Measurements from ENCODE around the gene SLC8A2. TPM values are rescaled to one million over a fixed set of nuclear protein-coding genes. Genes with fewer than 3 reads are reported as not detected.

Gene SLC8A2
- total RNA-seq, 1 donor from 2014 or later: 0.30 TPM

- H3K27me3 ChIP-seq (ENCODE audit: low read depth): no peaks in the 10 kb centered on the region
- peak within 1 kb of the TSS; percentile 94 for H3K27ac ChIP-seq (replicated peaks)
- intact Hi-C loops (cut with micrococcal nuclease): no loop called here
- H3K9me3 ChIP-seq (replicated peaks): no peaks in the 10 kb centered on the region
- H3K36me3 ChIP-seq: peaks cover 12% of the 10 kb centered on the region
- TF ChIP-seq, protein P1, sequence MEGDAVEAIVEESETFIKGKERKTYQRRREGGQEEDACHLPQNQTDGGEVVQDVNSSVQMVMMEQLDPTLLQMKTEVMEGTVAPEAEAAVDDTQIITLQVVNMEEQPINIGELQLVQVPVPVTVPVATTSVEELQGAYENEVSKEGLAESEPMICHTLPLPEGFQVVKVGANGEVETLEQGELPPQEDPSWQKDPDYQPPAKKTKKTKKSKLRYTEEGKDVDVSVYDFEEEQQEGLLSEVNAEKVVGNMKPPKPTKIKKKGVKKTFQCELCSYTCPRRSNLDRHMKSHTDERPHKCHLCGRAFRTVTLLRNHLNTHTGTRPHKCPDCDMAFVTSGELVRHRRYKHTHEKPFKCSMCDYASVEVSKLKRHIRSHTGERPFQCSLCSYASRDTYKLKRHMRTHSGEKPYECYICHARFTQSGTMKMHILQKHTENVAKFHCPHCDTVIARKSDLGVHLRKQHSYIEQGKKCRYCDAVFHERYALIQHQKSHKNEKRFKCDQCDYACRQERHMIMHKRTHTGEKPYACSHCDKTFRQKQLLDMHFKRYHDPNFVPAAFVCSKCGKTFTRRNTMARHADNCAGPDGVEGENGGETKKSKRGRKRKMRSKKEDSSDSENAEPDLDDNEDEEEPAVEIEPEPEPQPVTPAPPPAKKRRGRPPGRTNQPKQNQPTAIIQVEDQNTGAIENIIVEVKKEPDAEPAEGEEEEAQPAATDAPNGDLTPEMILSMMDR (IDR thresholded peaks at IDR 0.05; ENCODE audit: borderline replicate concordance): peak; percentile 82
- peaks cover 25% of the 10 kb centered on the region for H3K4me1 ChIP-seq
- DNase-seq: peak; percentile 88
- peak within 1 kb of the TSS; percentile 78 for H3K4me3 ChIP-seq
Observed at GRCh38 chr19:47483800-47484690, 12.4 kb upstream of the SLC8A2 start, which contains the start of gene KPTN. TSS of gene KPTN (minus strand) at chr19:47484219. CDS start at chr19:47484160, 59 bp downstream.

GRCh38 chr19:47483200-47483599, 11.5 kb upstream of the SLC8A2 start:
- no peaks in the 10 kb centered on the region for H3K27me3 ChIP-seq (ENCODE audit: low read depth)
- no peak overlapping the region for H3K27ac ChIP-seq (replicated peaks)
- TF ChIP-seq, protein P1 (IDR thresholded peaks at IDR 0.05; ENCODE audit: borderline replicate concordance): no peak
- DNase-seq: no peak
- intact Hi-C loops (cut with micrococcal nuclease): no loop called here
- H3K4me3 ChIP-seq: peak overlapping the region; percentile 78
- no peaks in the 10 kb centered on the region for H3K9me3 ChIP-seq (replicated peaks)
- H3K4me1 ChIP-seq: peaks cover 25% of the 10 kb centered on the region
- peaks cover 9% of the 10 kb centered on the region for H3K36me3 ChIP-seq

- intact Hi-C loops (cut with micrococcal nuclease): no loop called here
Observed at GRCh38 chr19:47481460-47482052, 9.9 kb upstream of the SLC8A2 start.

GRCh38 chr19:47480658-47481057, 9.0 kb upstream of the SLC8A2 start:
- Histone ChIP-seq H3K27ac (replicated peaks) (no peak overlapping the region), H3K4me1 (peaks cover 25% of the 10 kb centered on the region), H3K27me3 (ENCODE audit: low read depth) (no peaks in the 10 kb centered on the region), H3K4me3 (no peak overlapping the region), H3K36me3 (no peaks in the 10 kb centered on the region), H3K9me3 (replicated peaks) (no peaks in the 10 kb centered on the region)
- DNase-seq: no peak
- intact Hi-C loops (cut with micrococcal nuclease): no loop called here
- TF ChIP-seq, protein P1 (IDR thresholded peaks at IDR 0.05; ENCODE audit: borderline replicate concordance): no peak

More at GRCh38 chr19:47481460-47482052, 9.9 kb upstream of the SLC8A2 start:
- Histone ChIP-seq H3K9me3 (replicated peaks) (no peaks in the 10 kb centered on the region), H3K4me3 (no peak overlapping the region), H3K27me3 (ENCODE audit: low read depth) (no peaks in the 10 kb centered on the region), H3K36me3 (no peaks in the 10 kb centered on the region), H3K4me1 (peaks cover 25% of the 10 kb centered on the region), H3K27ac (replicated peaks) (no peak overlapping the region)
- DNase-seq: no peak
- TF ChIP-seq, protein P1 (IDR thresholded peaks at IDR 0.05; ENCODE audit: borderline replicate concordance): no peak

- Histone ChIP-seq H3K36me3 (peaks cover 3% of the 10 kb centered on the region), H3K9me3 (replicated peaks) (no peaks in the 10 kb centered on the region), H3K27ac (replicated peaks) (no peak overlapping the region), H3K4me1 (peaks cover 21% of the 10 kb centered on the region), H3K27me3 (ENCODE audit: low read depth) (peaks cover 6% of the 10 kb centered on the region), H3K4me3 (peak overlapping the region; percentile 37)
- DNase-seq: no peak
- intact Hi-C loops (cut with micrococcal nuclease): no loop called here
- TF ChIP-seq, protein P1 (IDR thresholded peaks at IDR 0.05; ENCODE audit: borderline replicate concordance): no peak
Observed at GRCh38 chr19:47479701-47480503, 8.2 kb upstream of the SLC8A2 start.
